Upper lobe of left lung (tissue), 4 donors: Measurements from ENCODE around the gene GRPEL1.

Experiments
- CTCF ChIP-seq, 6 experiments: fragments of 450-650 bp in 4 of 6; fragments of 200-600 bp in 2 of 6; sonication (generic) in 2 of 6; IDR thresholded peaks; one replicate each; pipeline ENCODE4 v1.5.1; 2016 to 2019; ENCODE audit warnings: antibody characterized with exemption in 6 of 6
- EP300 ChIP-seq, 4 donors: sonication (generic); formaldehyde crosslinking; IDR thresholded peaks; one replicate each; pipeline ENCODE4 v1.5.1; 2017; ENCODE audit warnings: antibody characterized with exemption in 4 of 4, control low read depth in 2 of 4
- POLR2A ChIP-seq, 4 donors: fragments of 450-650 bp; IDR thresholded peaks; one replicate each; pipeline ENCODE4 v1.5.1; 2016 to 2017; ENCODE audit warnings: antibody characterized with exemption in 4 of 4, mild to moderate bottlenecking in 2 of 4
- POLR2AphosphoS5 ChIP-seq, 2 donors: sonication (generic); formaldehyde crosslinking; IDR thresholded peaks; one replicate each; pipeline ENCODE4 v1.5.1; 2017; ENCODE audit warnings: antibody characterized with exemption in 2 of 2

DNA sequence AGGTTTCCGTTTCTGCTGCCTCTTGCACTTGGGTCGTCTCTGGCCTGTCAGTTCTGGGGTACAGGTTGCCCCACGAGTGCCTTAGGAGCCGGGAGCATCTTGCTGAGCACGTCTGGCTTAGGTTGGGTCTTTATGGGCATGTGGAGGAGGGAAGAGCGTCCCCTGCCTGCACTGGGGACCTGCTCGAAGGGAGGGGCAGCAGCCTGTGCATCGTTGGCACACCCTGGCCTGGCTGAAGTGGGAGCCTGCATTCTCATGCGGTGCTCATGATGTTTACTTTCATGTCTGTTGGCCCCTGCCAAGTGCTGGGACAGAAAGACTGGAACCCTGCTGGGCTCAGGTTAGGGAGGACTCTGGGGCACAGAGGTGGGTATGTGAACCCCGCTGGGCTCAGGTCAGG is 48.5 kb downstream of the GRPEL1 start:
- no peak for TF ChIP-seq POLR2A (IDR thresholded peaks at IDR 0.05)
- no peak for TF ChIP-seq CTCF (IDR thresholded peaks at IDR 0.05)
- no peak for TF ChIP-seq POLR2AphosphoS5 (IDR thresholded peaks at IDR 0.05)
- TF ChIP-seq EP300 (IDR thresholded peaks at IDR 0.05) = no peak
